Upper lobe of left lung (tissue), 4 donors: ENCODE results near the gene ACAP2.

Experiments
- CTCF ChIP-seq, 6 experiments: fragments of 450-650 bp in 4 of 6; fragments of 200-600 bp in 2 of 6; sonication (generic) in 2 of 6; IDR thresholded peaks; one replicate each; pipeline ENCODE4 v1.5.1; 2016 to 2019; ENCODE audit warnings: antibody characterized with exemption in 6 of 6
- EP300 ChIP-seq, 4 donors: sonication (generic); formaldehyde crosslinking; IDR thresholded peaks; one replicate each; pipeline ENCODE4 v1.5.1; 2017; ENCODE audit warnings: antibody characterized with exemption in 4 of 4, control low read depth in 2 of 4
- POLR2A ChIP-seq, 4 donors: fragments of 450-650 bp; IDR thresholded peaks; one replicate each; pipeline ENCODE4 v1.5.1; 2016 to 2017; ENCODE audit warnings: antibody characterized with exemption in 4 of 4, mild to moderate bottlenecking in 2 of 4
- POLR2AphosphoS5 ChIP-seq, 2 donors: sonication (generic); formaldehyde crosslinking; IDR thresholded peaks; one replicate each; pipeline ENCODE4 v1.5.1; 2017; ENCODE audit warnings: antibody characterized with exemption in 2 of 2

GRCh38 chr3:195259154-195259474, 183.7 kb downstream of the ACAP2 start:
- TF ChIP-seq POLR2A (IDR thresholded peaks at IDR 0.05) (no peak), CTCF (IDR thresholded peaks at IDR 0.05) (no peak), EP300 (IDR thresholded peaks at IDR 0.05) (no peak), POLR2AphosphoS5 (IDR thresholded peaks at IDR 0.05) (no peak)
